GM21447 (cell line): ENCODE data around the gene UBE2J2.

Experiments
- ATAC-seq: cut with Tn5 transposase; IDR thresholded peaks from one replicate; pipeline ENCODE4 v1.9.1; 2021; ENCODE audit not compliant: unreplicated experiment

UBE2J2 gene

DNA sequence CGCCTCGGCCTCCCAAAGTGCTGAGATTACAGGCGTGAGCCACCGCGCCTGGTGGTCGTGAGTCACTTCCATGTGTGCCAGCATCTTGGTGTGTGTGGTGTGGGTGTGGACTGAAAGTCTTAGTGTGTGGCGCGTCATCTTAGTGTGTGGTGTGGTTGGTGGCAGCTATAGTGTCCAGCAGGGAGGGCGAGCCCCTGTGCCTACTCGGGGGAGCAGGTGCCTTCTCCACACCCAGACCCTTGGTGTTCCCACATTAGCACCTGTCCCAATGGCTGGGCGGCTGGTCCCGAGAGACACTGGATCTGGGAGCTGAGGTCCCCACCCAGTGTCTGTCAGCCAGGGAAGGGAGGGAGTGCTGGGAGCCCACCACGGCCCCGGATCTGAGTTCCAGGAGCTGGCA, 9.3 kb upstream of the UBE2J2 start:
- no peak for ATAC-seq

DNA sequence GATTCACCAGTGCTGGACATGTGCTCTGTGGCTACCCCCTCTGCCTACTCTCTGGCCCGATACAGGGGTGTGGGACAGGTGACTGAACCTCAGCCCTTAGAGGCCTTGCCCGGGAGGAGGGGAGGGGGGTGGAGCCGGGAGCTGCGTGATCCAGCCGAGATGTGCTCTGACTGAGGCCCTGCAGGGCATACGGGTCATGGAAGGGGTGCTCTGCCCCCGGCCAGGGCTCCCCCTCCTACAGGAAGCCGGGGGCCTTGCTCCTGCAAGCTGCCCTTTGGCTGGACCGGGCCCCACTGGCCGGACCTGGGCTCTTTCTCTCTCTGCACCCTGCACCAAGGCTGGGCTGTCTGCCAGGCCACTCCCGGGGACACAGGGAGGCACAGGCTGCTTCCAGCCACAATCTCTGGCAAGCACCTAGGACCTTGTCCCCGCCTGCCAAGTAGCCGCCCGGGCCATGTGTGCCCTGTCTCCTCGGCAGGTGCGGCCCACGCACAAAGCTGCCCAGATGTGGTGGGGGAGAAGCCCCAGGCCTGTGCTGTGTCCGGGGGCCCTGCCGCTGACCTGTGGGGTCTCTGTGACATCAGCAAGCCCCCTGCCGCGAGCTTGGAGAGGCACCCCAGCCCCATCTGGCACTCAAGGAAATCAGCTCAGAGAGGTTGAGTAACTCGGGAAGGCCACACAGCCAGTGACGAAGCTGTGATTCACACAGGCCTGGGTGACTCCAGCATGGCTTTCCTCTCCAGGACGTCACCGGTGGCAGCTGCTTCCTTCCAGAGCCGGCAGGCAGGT, 8.1 kb upstream of the UBE2J2 start:
- ATAC-seq: no peak

DNA sequence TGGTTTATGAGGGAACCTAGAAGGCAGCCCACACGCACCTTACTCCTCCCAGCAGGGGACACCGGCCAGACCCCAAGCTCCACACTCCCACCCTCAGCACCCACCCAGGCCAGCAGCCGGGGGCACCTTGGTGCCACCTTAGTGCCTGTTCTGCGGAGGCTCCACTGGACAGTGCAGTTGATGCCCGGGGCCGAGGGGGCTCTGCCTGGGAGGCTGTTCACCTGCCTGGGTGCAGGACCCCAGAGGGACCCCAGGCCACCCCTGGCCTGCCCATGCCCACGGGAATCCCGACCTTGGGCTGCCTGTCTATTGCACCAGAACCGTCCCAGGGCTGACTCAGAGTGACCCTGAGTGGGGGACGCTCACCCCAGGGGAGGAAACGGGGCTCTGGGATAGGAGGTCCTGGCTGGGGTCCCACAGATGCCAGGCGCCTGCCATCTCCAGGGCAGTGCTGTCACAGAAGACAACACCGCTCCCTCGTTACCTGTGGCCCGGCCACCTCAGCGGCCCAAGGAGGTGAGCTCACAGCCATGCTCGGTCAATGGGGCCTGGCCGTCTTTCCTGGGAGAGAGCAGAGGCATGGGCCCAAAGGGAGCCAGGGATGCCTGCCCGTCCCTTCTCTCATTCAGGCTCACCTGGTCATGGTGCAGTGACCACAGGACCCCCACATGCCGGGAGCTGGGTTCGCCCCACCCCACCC, 7.3 kb upstream of the UBE2J2 start:
- no peak for ATAC-seq

DNA sequence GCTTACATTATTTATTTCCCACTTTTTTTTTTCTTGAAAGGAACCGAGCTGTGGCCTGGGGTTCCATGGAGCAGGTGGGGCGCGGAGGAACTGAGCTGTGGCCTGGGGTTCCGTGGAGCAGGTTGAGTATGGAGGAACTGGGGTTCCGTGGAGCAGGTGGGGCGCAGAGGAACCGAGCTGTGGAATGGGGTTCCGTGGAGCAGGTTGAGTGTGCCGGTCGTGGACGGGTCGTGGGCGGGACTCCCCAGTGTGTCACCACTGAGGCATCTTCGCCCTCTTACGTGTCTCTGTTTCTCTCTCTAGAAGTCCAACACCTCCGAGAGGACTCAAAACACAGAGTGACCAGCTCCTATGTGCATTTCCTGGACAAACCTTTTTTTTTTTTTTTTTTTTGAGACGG, 5.4 kb upstream of the UBE2J2 start:
- no peak for ATAC-seq

GRCh38 chr1:1278620-1279019, 5.0 kb upstream of the UBE2J2 start:
- no peak for ATAC-seq

- no peak for ATAC-seq
These were observed 2.2 kb upstream of the UBE2J2 start for GRCh38 chr1:1275836-1276235.

DNA sequence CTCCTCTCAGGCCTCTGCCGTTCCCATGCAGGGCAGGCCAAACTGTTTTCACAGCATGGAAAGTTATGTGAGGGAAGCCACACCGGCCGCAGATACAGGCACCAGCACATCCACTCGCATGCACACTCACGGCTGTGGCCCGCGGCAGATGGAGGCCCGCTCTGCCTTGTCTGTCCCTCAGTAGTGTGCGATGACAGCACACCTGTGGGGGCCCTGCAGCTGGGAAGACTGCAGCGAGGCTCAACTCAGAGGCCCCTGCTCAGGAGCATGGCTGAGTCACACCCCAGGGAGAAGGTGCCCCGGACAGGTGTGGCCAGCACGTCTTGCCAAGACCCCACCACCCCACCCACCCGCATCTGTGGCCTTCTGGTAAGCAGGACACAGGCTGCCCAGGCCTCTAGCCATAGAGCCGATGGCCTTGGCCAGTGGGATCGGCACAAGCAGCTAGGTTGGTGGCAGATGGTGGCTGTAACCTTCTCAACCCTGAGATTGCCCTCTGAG, 1.3 kb upstream of the UBE2J2 start:
- ATAC-seq: no peak

- no peak for ATAC-seq
These were observed 761 bp upstream of the UBE2J2 start for GRCh38 chr1:1274299-1274930.

- peak; percentile 9 for ATAC-seq
These were observed 494 bp downstream of the UBE2J2 start for GRCh38 chr1:1273209-1273511.

DNA sequence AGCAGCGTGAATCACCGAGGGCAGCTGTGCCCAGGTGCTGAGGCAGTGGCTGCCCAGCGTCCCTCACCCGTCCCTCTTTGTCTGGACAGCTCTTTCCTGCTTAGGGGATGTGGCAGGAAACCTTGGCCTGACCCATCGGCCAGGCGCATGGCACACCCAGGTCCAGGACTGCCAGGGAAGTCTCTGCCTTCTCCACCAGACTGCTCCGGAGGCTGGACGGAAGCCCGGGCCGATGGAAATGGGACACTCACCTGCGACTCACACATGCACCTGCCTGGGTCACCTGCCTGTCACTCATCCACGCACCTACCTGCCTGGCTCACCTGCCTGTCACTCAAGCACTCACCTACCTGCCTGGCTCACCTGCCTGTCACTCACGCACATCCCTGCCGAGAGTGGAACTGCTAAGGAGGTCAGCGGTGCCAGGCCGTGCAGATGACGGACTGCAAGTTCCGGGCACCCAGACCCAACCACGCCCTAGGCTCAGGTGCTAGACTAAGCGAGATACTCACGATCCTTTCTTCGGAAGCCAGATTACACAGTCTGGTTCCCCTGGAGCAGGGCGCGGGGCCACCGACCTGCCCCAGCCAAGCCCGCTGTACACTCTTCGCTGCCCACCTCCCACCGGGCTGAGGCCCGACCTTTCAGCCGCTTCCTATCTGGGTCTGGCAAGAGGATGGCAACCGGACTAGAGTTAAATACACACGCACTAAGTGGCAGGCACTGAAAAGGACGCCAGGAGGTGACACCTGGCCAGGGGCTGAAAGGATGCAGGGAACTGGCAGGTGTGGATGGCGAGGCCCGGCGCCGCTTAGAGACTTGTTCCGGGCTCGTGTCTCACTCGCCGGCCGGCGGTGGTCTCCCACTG, 1.1 kb downstream of the UBE2J2 start:
- no peak for ATAC-seq

- no peak for ATAC-seq
These were observed 2.8 kb downstream of the UBE2J2 start for GRCh38 chr1:1270813-1271212.

- no peak for ATAC-seq
These were observed 5.4 kb downstream of the UBE2J2 start for GRCh38 chr1:1268284-1268682.

DNA sequence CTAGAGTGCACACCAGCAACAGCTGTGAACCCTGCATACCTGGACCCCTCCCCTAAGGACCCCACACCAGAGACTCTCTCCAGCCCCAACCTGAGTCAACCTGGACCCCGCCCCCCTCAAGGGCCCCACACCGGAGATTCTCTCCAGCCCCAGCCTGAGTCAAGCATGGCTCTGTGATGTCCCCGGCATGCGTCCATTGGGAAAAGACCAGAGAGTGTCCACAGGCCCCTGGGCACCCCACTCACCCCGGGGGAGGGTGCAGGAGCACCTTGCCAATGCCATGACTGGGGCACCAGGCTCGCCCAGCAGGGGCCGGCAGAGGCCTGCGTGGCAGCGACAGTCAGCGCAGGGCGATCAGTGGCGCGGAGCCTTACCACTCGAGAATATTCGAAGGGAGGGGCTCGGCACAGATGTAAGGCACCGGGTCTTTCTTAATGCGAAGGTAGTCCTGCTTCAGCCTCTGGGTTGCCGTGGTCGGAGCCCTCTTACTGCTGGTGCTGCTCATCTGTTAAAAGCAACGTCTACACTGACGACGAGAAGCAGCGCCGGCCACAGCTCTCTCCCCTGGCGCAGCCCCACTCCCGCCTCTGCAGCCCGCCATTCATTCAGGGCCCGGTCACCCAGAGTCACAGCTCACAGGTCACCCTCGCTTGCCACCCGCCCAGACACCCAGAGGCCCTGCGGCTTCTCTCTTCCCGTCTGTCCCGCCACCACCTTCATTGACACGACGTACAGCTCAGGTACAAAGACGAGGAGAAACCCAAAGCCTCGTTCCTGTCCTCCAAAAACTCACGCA, 6.0 kb downstream of the UBE2J2 start:
- ATAC-seq: no peak

GRCh38 chr1:1264868-1265272, 8.8 kb downstream of the UBE2J2 start:
- no peak for ATAC-seq

- no peak for ATAC-seq
These were observed 9.6 kb downstream of the UBE2J2 start for GRCh38 chr1:1264026-1264425.

- no peak for ATAC-seq
These were observed 10.9 kb downstream of the UBE2J2 start for GRCh38 chr1:1262758-1263157.

- ATAC-seq: no peak
These were observed 11.6 kb downstream of the UBE2J2 start for GRCh38 chr1:1262071-1262470.

DNA sequence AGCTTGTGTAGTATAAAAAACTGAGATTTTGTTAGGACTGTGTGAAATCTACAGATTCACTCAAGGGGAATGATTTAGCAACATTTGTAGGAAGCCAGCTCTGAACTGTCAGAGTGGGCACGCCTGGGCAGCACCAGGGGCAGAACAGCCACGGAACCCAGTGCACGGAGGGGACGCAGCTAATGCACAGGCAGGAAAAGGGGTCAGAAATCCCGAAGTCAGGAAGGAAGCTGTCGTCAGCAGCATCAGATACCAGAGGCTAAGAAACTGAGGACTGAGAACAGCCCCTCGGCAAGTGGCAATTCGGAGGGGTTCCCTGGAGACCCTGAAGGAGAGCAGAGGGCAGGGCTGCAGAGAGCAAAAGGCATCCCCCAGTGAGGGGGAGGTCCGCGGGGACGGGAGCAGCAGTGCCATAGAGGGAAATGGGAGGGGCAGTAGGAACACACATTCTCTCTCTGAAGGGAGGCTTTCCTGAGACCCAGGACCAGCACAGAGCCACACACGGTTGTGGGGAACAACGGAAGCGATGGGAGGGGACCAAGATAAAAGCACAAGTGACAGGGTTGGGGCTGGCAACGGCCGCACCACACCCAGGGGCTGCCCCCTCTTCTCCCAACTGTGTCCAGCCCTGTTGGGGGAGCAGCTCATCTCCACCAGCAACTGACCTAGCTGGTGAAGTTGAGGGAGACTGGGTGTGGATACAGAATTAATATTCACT, 12.7 kb downstream of the UBE2J2 start:
- no peak for ATAC-seq

- no peak for ATAC-seq
These were observed 13.6 kb downstream of the UBE2J2 start for GRCh38 chr1:1259951-1260600.
